RWPE1 (cell line): ENCODE measurements around the gene ARL4A.
"Not testable (repeated sequence)": the region's sequence is repeated elsewhere in the genome, so short reads cannot be mapped to it uniquely, and the experiment has no call there.

Source experiments
- CTCF ChIA-PET: fragments of 350-600 bp; sonication (Branson Sonifier 250); formaldehyde crosslinking; extraction: SDS; loops from one replicate; lab custom pipeline; 2021; lab: Yijun Ruan, JAX
- POLR2A ChIA-PET: fragments of 400-600 bp; formaldehyde crosslinking; extraction: SDS; loops from one replicate; lab custom pipeline; 2020; ENCODE audit warnings: antibody characterized with exemption; ENCODE audit not compliant: low non-redundant PET; lab: Yijun Ruan, JAX
- DNase-seq: peaks from one replicate; pipeline ENCODE4 v3.0.0; 2012; ENCODE audit warnings: low spot score
- H3K27ac ChIP-seq: fragments of 450-650 bp; 2 replicates; pipeline ENCODE4 v1.5.1; 2017
- TF ChIP-seq, protein P1 (sequence below): fragments of 450-650 bp; conservative IDR thresholded peaks from 2 replicates; pipeline ENCODE4 v1.5.1; 2017; ENCODE audit warnings: low read depth, mild to moderate bottlenecking

ARL4A gene

GRCh38 chr7:12683678-12684585, 3.5 kb upstream of the ARL4A start:
- DNase-seq, result peak; percentile 30
- no peak overlapping the region for H3K27ac ChIP-seq
- CTCF ChIA-PET, result interaction anchor here (0.6 to 1.2 kb wide), 3 partner anchors 31 to 578 kb away, joined by 3 read pairs; no protein-coding TSS in a partner anchor
- TF ChIP-seq, protein P1, sequence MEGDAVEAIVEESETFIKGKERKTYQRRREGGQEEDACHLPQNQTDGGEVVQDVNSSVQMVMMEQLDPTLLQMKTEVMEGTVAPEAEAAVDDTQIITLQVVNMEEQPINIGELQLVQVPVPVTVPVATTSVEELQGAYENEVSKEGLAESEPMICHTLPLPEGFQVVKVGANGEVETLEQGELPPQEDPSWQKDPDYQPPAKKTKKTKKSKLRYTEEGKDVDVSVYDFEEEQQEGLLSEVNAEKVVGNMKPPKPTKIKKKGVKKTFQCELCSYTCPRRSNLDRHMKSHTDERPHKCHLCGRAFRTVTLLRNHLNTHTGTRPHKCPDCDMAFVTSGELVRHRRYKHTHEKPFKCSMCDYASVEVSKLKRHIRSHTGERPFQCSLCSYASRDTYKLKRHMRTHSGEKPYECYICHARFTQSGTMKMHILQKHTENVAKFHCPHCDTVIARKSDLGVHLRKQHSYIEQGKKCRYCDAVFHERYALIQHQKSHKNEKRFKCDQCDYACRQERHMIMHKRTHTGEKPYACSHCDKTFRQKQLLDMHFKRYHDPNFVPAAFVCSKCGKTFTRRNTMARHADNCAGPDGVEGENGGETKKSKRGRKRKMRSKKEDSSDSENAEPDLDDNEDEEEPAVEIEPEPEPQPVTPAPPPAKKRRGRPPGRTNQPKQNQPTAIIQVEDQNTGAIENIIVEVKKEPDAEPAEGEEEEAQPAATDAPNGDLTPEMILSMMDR, result peak; percentile 62
- POLR2A ChIA-PET, result no interaction called here

DNA sequence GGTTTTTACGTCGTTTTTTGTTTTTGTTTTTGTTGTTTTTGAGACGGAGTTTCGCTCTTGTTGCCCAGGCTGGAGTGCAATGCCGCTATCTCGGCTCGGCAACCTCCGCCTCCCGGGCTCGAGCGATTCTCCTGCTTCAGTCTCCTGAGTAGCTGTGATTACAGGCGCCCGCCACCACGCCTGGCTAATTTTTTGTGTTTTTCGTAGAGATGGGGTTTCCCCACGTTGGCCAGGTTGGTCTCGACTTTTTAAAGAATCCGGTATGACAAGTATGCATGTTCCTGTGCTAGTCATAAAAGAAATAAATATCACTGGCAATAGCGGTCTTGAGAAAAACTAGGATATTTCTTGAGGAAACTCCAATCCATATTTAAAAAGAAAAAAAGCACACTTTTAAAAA, 2.7 kb upstream of the ARL4A start:
- POLR2A ChIA-PET, result no interaction called here
- DNase-seq, result no peak
- TF ChIP-seq, protein P1, result no peak
- H3K27ac ChIP-seq, result no peak overlapping the region
- CTCF ChIA-PET, result interaction anchor here (0.7 to 1.2 kb wide), 2 partner anchors 30 to 577 kb away, joined by 3 read pairs; no protein-coding TSS in a partner anchor

DNA sequence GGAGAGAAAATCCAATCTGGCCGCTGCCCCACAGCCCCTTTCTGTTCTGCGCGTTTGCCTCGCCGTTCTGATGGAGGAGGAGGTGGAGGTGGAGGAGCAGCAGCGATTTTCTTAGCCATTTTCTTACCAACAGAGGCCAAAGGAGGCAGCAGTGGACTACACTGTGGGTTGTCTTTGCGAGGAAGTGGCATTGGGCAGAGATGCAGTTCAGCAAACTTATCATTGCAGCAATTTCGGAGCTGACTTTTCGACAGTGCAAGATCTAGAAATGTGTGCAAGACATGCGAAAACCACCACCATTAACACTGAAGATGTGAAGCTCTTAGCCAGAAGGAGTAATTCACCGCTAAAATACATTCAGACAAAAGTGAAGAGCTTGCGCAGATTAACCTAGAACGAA, 1.9 kb upstream of the ARL4A start:
- no peak overlapping the region for H3K27ac ChIP-seq
- TF ChIP-seq, protein P1, result no peak
- no peak for DNase-seq
- CTCF ChIA-PET, result interaction anchor here (0.6 to 1.7 kb wide), 5 partner anchors 34 to 581 kb away, joined by 3 to 8 read pairs (median 3); no protein-coding TSS in a partner anchor
- POLR2A ChIA-PET, result no interaction called here

GRCh38 chr7:12686234-12686890, 1.1 kb upstream of the ARL4A start:
- ChIA-PET CTCF (interaction anchor here (0.6 to 1.9 kb wide), 19 partner anchors 11 to 581 kb away, joined by 3 to 13 read pairs (median 4); no protein-coding TSS in a partner anchor), POLR2A (no interaction called here)
- DNase-seq, result peak; percentile 85
- TF ChIP-seq, protein P1, result peak; percentile 98
- peak overlapping the region; percentile 96 for H3K27ac ChIP-seq

DNA sequence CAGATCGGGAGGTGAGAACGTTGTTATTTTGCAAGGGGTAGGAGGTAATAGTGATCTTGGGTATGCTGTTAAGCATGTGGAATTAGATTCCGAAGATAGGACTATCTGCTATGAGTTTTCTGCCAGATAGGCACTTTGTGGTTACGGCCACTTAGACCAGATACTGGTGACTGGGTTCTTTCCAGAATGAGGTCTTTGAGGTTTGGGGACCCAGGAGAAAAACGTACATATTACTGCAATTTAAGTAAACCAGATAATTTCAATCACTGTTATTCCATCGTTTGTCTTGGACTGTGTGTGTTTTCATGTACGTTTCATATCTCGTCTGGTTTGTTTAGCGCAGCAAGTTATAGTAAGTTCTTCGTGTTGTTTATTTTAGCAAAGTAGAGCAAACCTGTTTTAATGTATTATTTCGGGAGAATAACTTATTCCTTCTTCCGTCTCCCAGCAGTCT, 312 bp downstream of the ARL4A start:
- ChIA-PET CTCF (interaction anchor here (0.6 to 1.9 kb wide), 5 partner anchors 13 to 430 kb away, joined by 3 to 13 read pairs (median 5); no protein-coding TSS in a partner anchor), POLR2A (interaction anchor here (0.7 to 1.0 kb wide), 2 partner anchors 234 to 404 kb away, joined by 3 read pairs; no protein-coding TSS in a partner anchor)
- peak overlapping the region; percentile 96 for H3K27ac ChIP-seq
- peak; percentile 20 for DNase-seq
- TF ChIP-seq, protein P1, result no peak

DNA sequence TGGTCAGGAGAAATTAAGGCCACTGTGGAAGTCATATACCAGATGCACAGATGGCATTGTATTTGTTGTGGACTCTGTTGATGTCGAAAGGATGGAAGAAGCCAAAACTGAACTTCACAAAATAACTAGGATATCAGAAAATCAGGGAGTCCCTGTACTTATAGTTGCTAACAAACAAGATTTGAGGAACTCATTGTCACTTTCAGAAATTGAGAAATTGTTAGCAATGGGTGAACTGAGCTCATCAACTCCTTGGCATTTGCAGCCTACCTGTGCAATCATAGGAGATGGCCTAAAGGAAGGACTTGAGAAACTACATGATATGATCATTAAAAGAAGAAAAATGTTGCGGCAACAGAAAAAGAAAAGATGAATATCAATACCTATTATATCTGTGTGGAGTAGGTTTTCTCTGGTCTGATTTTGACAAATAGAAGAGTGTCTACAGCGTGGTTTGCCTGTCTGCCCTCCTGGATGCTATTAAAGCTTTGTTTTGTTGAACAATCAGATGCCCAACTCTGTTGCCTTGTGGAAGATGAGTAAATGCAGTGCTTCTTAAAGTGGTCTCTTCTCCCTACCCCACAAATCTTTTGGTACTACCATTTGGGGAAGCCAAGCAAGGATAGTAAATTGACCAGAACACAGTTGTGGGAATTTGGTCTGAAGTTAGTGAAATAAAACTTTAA, 1.2 kb downstream of the ARL4A start:
- DNase-seq, POLR2A ChIA-PET, H3K27ac ChIP-seq: not testable (repeated sequence)
- CTCF ChIA-PET, result interaction anchor here (1.3 kb wide), 2 partner anchors 14 to 27 kb away, joined by 3 read pairs; no protein-coding TSS in a partner anchor
